GM23338 (cell line): ENCODE results near the gene HEMK1. TPM values are rescaled to one million over a fixed set of nuclear protein-coding genes. Genes with fewer than 3 reads are reported as not detected.

ENCODE experiments used
- ATAC-seq: fragments of 200-7000 bp; cut with Tn5 transposase; 3 replicates; pipeline ENCODE4 v1.9.1; 2020
- DNase-seq: peaks from one replicate; pipeline ENCODE4 v3.0.0-alpha.2; 2015; ENCODE audit warnings: low spot score
- H2AFZ ChIP-seq: fragments of 200-600 bp; sonication (generic); 2 replicates; pipeline ENCODE4 v1.8.0; 2016; ENCODE audit warnings: antibody characterized with exemption, mild to moderate bottlenecking, moderate library complexity
- H3F3A ChIP-seq: fragments of 200-600 bp; sonication (generic); replicated peaks from 2 replicates; pipeline ENCODE4 v1.8.0; 2017; ENCODE audit warnings: antibody characterized with exemption, mixed run types, low read depth
- H3K27ac ChIP-seq: fragments of 200-600 bp; sonication (generic); 2 replicates; pipeline ENCODE4 v1.6.1; 2016; ENCODE audit warnings: low read depth
- H3K27me3 ChIP-seq: fragments of 200-600 bp; sonication (generic); 2 replicates; pipeline ENCODE4 v1.8.0; 2016; ENCODE audit warnings: mild to moderate bottlenecking, mixed run types, moderate library complexity; ENCODE audit not compliant: insufficient read depth
- H3K36me3 ChIP-seq: fragments of 200-600 bp; sonication (generic); 2 replicates; pipeline ENCODE4 v1.8.0; 2016; ENCODE audit warnings: mild to moderate bottlenecking; ENCODE audit not compliant: insufficient read depth
- H3K4me1 ChIP-seq: fragments of 200-600 bp; sonication (generic); 2 replicates; pipeline ENCODE4 v1.8.0; 2016; ENCODE audit warnings: mild to moderate bottlenecking, moderate library complexity; ENCODE audit not compliant: insufficient read depth
- H3K4me2 ChIP-seq: fragments of 200-600 bp; sonication (generic); 2 replicates; pipeline ENCODE4 v1.7.1; 2017; ENCODE audit warnings: mixed run types
- H3K4me3 ChIP-seq: fragments of 200-600 bp; sonication (generic); 2 replicates; pipeline ENCODE4 v1.6.1; 2016; ENCODE audit warnings: mixed run types
- H3K79me2 ChIP-seq: fragments of 200-600 bp; sonication (generic); replicated peaks from 2 replicates; pipeline ENCODE4 v1.8.0; 2017; ENCODE audit warnings: mild to moderate bottlenecking; ENCODE audit not compliant: insufficient read depth
- H3K9me2 ChIP-seq: fragments of 200-600 bp; sonication (generic); 2 replicates; pipeline ENCODE4 v1.8.0; 2017; ENCODE audit not compliant: insufficient read depth
- H4K20me1 ChIP-seq: fragments of 200-600 bp; sonication (generic); replicated peaks from 2 replicates; pipeline ENCODE4 v1.8.0; 2017; ENCODE audit warnings: mild to moderate bottlenecking; ENCODE audit not compliant: insufficient read depth
- H3K27ac Mint-ChIP-seq: 2 replicates; pipeline ENCODE4 v1.8.0; 2020; ENCODE audit warnings: inconsistent platforms, mild to moderate bottlenecking, moderate library complexity, mixed read lengths
- H3K27me3 Mint-ChIP-seq: 3 replicates; pipeline ENCODE4 v1.8.0; 2022; ENCODE audit warnings: low read depth, mild to moderate bottlenecking, moderate library complexity, mixed read lengths, inconsistent platforms; ENCODE audit not compliant: insufficient read depth, poor library complexity
- H3K36me3 Mint-ChIP-seq: 3 replicates; pipeline ENCODE4 v1.8.0; 2021; ENCODE audit warnings: low read depth, mild to moderate bottlenecking, inconsistent platforms, moderate library complexity, mixed read lengths
- H3K4me1 Mint-ChIP-seq: 3 replicates; pipeline ENCODE4 v1.8.0; 2020; ENCODE audit warnings: mild to moderate bottlenecking, inconsistent platforms, mixed read lengths
- H3K4me3 Mint-ChIP-seq: 3 replicates; pipeline ENCODE4 v1.8.0; 2021; ENCODE audit warnings: moderate library complexity, mild to moderate bottlenecking, inconsistent platforms, mixed read lengths
- H3K9me3 Mint-ChIP-seq: 3 replicates; pipeline ENCODE4 v1.8.0; 2020; ENCODE audit warnings: moderate library complexity, mild to moderate bottlenecking, inconsistent platforms, mixed read lengths
- CREB1 ChIP-seq: fragments of 250-450 bp; sonication (Bioruptor Pico); IDR thresholded peaks from 2 replicates; pipeline ENCODE4 v1.5.0; 2020; ENCODE audit warnings: low read depth, mild to moderate bottlenecking, moderate library complexity
- CTCF ChIP-seq, 2 experiments: fragments of 200-600 bp in 1 of 2; sonication (generic) in 1 of 2; conservative IDR thresholded peaks; 2 replicates each; pipeline versions ENCODE4 v1.5.1 to v1.6.1; 2016 to 2017; ENCODE audit warnings: antibody characterized with exemption in 2 of 2, low read depth in 2 of 2, mild to moderate bottlenecking in 2 of 2, moderate library complexity in 1 of 2
- ETS1 ChIP-seq: IDR thresholded peaks from 2 replicates; pipeline ENCODE4 v1.6.1; 2016; ENCODE audit warnings: antibody characterized with exemption
- EZH2 ChIP-seq: fragments of 200-600 bp; sonication (generic); IDR thresholded peaks from one replicate; pipeline ENCODE4 v1.8.0; 2017; ENCODE audit warnings: antibody characterized with exemption, mild to moderate bottlenecking, low read depth; ENCODE audit not compliant: unreplicated experiment
- EZH2phosphoT487 ChIP-seq: fragments of 200-600 bp; sonication (generic); IDR thresholded peaks from one replicate; pipeline ENCODE4 v1.8.1; 2018; ENCODE audit warnings: antibody characterized with exemption; ENCODE audit not compliant: unreplicated experiment
- JUNB ChIP-seq: IDR thresholded peaks from one replicate; pipeline ENCODE4 v1.6.1; 2016; ENCODE audit warnings: antibody characterized with exemption; ENCODE audit not compliant: unreplicated experiment
- NANOG ChIP-seq: IDR thresholded peaks from 2 replicates; pipeline ENCODE4 v1.6.1; 2016; ENCODE audit warnings: antibody characterized with exemption, borderline replicate concordance
- POLR2AphosphoS5 ChIP-seq: IDR thresholded peaks from 2 replicates; pipeline ENCODE4 v1.6.1; 2016; ENCODE audit warnings: antibody characterized with exemption, low read depth
- STAT1 ChIP-seq: IDR thresholded peaks from one replicate; pipeline ENCODE4 v1.6.1; 2016; ENCODE audit warnings: antibody characterized with exemption; ENCODE audit not compliant: unreplicated experiment
- ZNF114 ChIP-seq: fragments of 250-450 bp; sonication (Bioruptor Pico); IDR thresholded peaks from 2 replicates; pipeline ENCODE4 v1.5.0; 2020; ENCODE audit warnings: mild to moderate bottlenecking, moderate library complexity
- ZNF331 ChIP-seq: fragments of 250-450 bp; sonication (Bioruptor Pico); IDR thresholded peaks from 2 replicates; pipeline ENCODE4 v1.5.0; 2020; ENCODE audit warnings: low read depth, mild to moderate bottlenecking, moderate library complexity
- ZNF462 ChIP-seq: fragments of 250-450 bp; sonication (Bioruptor Pico); IDR thresholded peaks from 2 replicates; pipeline ENCODE4 v1.5.0; 2020; ENCODE audit warnings: mild to moderate bottlenecking, moderate library complexity
- polyA plus RNA-seq: library from polyadenylated mRNA; unstranded; fragments of >200 nt; fragmentation: Nextera tagmentation; extraction: Ambion mirVana; gene quantifications from 2 replicates; pipeline ENCODE4 v1.2.1, GENCODE V29; 2016
- total RNA-seq: library from RNA; depleted of rRNA; stranded (reverse); fragments of >200 nt; shearing (Covaris generic); gene quantifications from 2 replicates; pipeline ENCODE4 v1.2.3, GENCODE V29; 2014

HEMK1 gene
- total and polyA plus RNA-seq, 2 experiments from 2014 or later = 5.6 to 10.1 TPM

GRCh38 chr3:50534681-50535330, 34.5 kb upstream of the HEMK1 start:
- peaks cover 31% of the 10 kb centered on the region for H3K27me3 Mint-ChIP-seq
- no peak overlapping the region for H3K4me3 Mint-ChIP-seq
- H3K27ac Mint-ChIP-seq = no peak overlapping the region
- peaks cover 17% of the 10 kb centered on the region for H3K27me3 ChIP-seq
- H3F3A ChIP-seq = no peaks in the 10 kb centered on the region
- no peaks in the 10 kb centered on the region for H3K36me3 ChIP-seq
- ATAC-seq (no peak), DNase-seq (no peak)
- no peaks in the 10 kb centered on the region for H4K20me1 ChIP-seq
- H2AFZ ChIP-seq = no peak overlapping the region
- no peaks in the 10 kb centered on the region; the same call in 2 of the 3 replicates for H3K36me3 Mint-ChIP-seq
- H3K4me2 ChIP-seq = no peak overlapping the region
- no peak overlapping the region for H3K4me3 ChIP-seq
- H3K9me3 Mint-ChIP-seq = peaks cover 3% of the 10 kb centered on the region; the same call in 2 of the 3 replicates
- no peak overlapping the region for H3K27ac ChIP-seq
- peaks cover 28% of the 10 kb centered on the region for H3K4me1 ChIP-seq
- TF ChIP-seq ETS1 (no peak), JUNB (no peak), ZNF462 (CRISPR knock-in tag) (no peak), NANOG (no peak), EZH2phosphoT487 (no peak), CTCF (conservative IDR thresholded peaks at IDR 0.05; ENCODE audit: low read depth in 2 of 2) (no peak), POLR2AphosphoS5 (no peak), EZH2 (no peak), STAT1 (no peak), ZNF114 (CRISPR knock-in tag) (no peak), CREB1 (CRISPR knock-in tag) (no peak), ZNF331 (CRISPR knock-in tag) (no peak)
- peaks cover 47% of the 10 kb centered on the region for H3K4me1 Mint-ChIP-seq
- no peaks in the 10 kb centered on the region for H3K9me2 ChIP-seq
- no peaks in the 10 kb centered on the region for H3K79me2 ChIP-seq
